K562 (cell line): ENCODE measurements around the gene USF2.

Source experiments
- CTCF ChIP-seq, 3 experiments: IDR thresholded peaks in 2 of 3; conservative IDR thresholded peaks in 1 of 3; 2 replicates each; pipeline ENCODE4 v1.5.1; 2011 to 2012; ENCODE audit warnings: low read length in 3 of 3, mild to moderate bottlenecking in 3 of 3, control low read depth in 2 of 3, improper control_type of control experiment in 1 of 3, inconsistent platforms in 1 of 3, low read depth in 1 of 3, mixed read lengths in 1 of 3, moderate library complexity in 1 of 3; ENCODE audit not compliant: insufficient read depth in 2 of 3
- RFX5 ChIP-seq: IDR thresholded peaks from 2 replicates; pipeline ENCODE4 v1.6.1; 2011; ENCODE audit warnings: low read depth, mild to moderate bottlenecking, improper control_type of control experiment, low read length
- SIN3A ChIP-seq, 2 experiments: fragments of 150-350 bp in 1 of 2; IDR thresholded peaks; 2 replicates each; pipeline ENCODE4 v1.6.1; 2011 to 2016; ENCODE audit warnings: borderline replicate concordance in 2 of 2, low read depth in 2 of 2, low read length in 2 of 2, mild to moderate bottlenecking in 2 of 2, moderate library complexity in 2 of 2; ENCODE audit not compliant: control insufficient read depth in 1 of 2
- TF ChIP-seq, protein P1 (sequence below): sonication (generic); formaldehyde crosslinking; IDR thresholded peaks from 2 replicates; pipeline ENCODE4 v1.9.0; 2022; ENCODE audit warnings: mild to moderate bottlenecking, missing genetic modification reagents
- TF ChIP-seq, protein P2 (sequence below): sonication (generic); formaldehyde crosslinking; IDR thresholded peaks from 2 replicates; pipeline ENCODE4 v1.8.0; 2022; ENCODE audit warnings: mild to moderate bottlenecking, missing genetic modification reagents
- TF ChIP-seq, protein P3 (sequence below), 2 experiments: fragments of 450-650 bp in 1 of 2; sonication (generic) in 1 of 2; formaldehyde crosslinking in 1 of 2; IDR thresholded peaks in 1 of 2; conservative IDR thresholded peaks in 1 of 2; 2 replicates each; pipeline versions ENCODE4 v1.6.1 to v1.8.1; 2016 to 2023; ENCODE audit warnings: mild to moderate bottlenecking in 2 of 2, moderate library complexity in 2 of 2, inconsistent platforms in 1 of 2, missing genetic modification reagents in 1 of 2

DNA sequence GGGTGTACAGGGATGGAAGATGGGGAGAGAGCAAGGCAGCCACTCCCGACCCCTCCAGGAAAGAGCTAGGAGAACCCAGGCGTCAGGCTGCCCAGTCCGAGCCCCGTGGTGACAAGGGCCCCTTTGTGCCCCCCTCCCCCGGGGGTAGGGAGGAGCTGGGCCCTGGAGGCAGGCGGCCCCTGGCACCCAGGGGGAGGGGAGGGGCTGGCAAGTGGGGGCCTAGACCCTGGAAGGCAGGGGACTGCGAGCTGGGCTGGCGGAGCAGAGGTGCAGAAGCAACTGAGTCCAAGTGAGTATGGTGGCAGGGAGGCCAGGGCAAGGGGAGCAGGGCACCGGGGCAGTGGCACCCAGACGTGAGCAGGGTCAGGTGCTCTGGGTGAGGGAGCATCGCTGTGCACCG, 23.2 kb downstream of the USF2 start, which contains the start of gene MAG:
- TF ChIP-seq RFX5 (no peak), CTCF (IDR thresholded peaks at IDR 0.05 in 2 of 3, conservative IDR thresholded peaks at IDR 0.05 in 1 of 3; ENCODE audit: insufficient read depth in 2 of 3, low read depth in 1 of 3, low read length in 3 of 3) (no peak), SIN3A (IDR thresholded peaks at IDR 0.05; ENCODE audit: borderline replicate concordance in 2 of 2, control insufficient read depth in 1 of 2, low read depth in 2 of 2, low read length in 2 of 2) (no peak)
- TF ChIP-seq, protein P1, sequence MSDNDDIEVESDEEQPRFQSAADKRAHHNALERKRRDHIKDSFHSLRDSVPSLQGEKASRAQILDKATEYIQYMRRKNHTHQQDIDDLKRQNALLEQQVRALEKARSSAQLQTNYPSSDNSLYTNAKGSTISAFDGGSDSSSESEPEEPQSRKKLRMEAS (CRISPR knock-in tag), result no peak
- TF ChIP-seq, protein P2, sequence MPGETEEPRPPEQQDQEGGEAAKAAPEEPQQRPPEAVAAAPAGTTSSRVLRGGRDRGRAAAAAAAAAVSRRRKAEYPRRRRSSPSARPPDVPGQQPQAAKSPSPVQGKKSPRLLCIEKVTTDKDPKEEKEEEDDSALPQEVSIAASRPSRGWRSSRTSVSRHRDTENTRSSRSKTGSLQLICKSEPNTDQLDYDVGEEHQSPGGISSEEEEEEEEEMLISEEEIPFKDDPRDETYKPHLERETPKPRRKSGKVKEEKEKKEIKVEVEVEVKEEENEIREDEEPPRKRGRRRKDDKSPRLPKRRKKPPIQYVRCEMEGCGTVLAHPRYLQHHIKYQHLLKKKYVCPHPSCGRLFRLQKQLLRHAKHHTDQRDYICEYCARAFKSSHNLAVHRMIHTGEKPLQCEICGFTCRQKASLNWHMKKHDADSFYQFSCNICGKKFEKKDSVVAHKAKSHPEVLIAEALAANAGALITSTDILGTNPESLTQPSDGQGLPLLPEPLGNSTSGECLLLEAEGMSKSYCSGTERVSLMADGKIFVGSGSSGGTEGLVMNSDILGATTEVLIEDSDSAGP (CRISPR knock-in tag), result no peak
- TF ChIP-seq, protein P3, sequence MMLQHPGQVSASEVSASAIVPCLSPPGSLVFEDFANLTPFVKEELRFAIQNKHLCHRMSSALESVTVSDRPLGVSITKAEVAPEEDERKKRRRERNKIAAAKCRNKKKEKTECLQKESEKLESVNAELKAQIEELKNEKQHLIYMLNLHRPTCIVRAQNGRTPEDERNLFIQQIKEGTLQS (IDR thresholded peaks at IDR 0.05), result no peak
- TF ChIP-seq, protein P3 (CRISPR knock-in tag; conservative IDR thresholded peaks at IDR 0.05), result no peak
